Parathyroid adenoma (tissue), 2 donors: ENCODE data around the gene SLTM.

Experiments
- H2AFZ ChIP-seq: fragments of 300-600 bp; sonication (generic); one replicate; pipeline ENCODE4 v1.7.0; 2017; ENCODE audit warnings: antibody characterized with exemption, mild to moderate bottlenecking
- H3K27ac ChIP-seq: fragments of 300-600 bp; sonication (generic); one replicate; pipeline ENCODE4 v1.7.0; 2017
- H3K27me3 ChIP-seq: fragments of 300-600 bp; sonication (generic); one replicate; pipeline ENCODE4 v1.7.0; 2017; ENCODE audit warnings: low read length; ENCODE audit not compliant: control insufficient read depth, insufficient read depth
- H3K36me3 ChIP-seq: fragments of 300-600 bp; sonication (generic); one replicate; pipeline ENCODE4 v1.7.0; 2017; ENCODE audit warnings: low read length; ENCODE audit not compliant: control insufficient read depth, insufficient read depth
- H3K4me1 ChIP-seq: fragments of 300-600 bp; sonication (generic); one replicate; pipeline ENCODE4 v1.7.0; 2017; ENCODE audit warnings: control low read depth
- H3K4me2 ChIP-seq: fragments of 300-600 bp; sonication (generic); one replicate; pipeline ENCODE4 v1.7.0; 2017; ENCODE audit warnings: low read length
- H3K4me3 ChIP-seq: fragments of 300-600 bp; sonication (generic); one replicate; pipeline ENCODE4 v1.7.0; 2017; ENCODE audit warnings: low read depth, low read length
- H3K79me2 ChIP-seq: fragments of 300-600 bp; sonication (generic); one replicate; pipeline ENCODE4 v1.7.0; 2017; ENCODE audit warnings: control low read depth
- H3K9ac ChIP-seq: fragments of 300-600 bp; sonication (generic); one replicate; pipeline ENCODE4 v1.7.0; 2017; ENCODE audit warnings: mild to moderate bottlenecking
- H3K9me3 ChIP-seq: fragments of 300-600 bp; sonication (generic); one replicate; pipeline ENCODE4 v1.7.0; 2017; ENCODE audit warnings: low read length; ENCODE audit not compliant: control insufficient read depth
- TF ChIP-seq, protein P1 (sequence below): fragments of 300-600 bp; sonication (generic); IDR thresholded peaks from one replicate; pipeline ENCODE4 v1.7.0; 2017; ENCODE audit warnings: antibody characterized with exemption, mild to moderate bottlenecking
- donor health status: primary hyperparathyroidism.

Gene SLTM

DNA sequence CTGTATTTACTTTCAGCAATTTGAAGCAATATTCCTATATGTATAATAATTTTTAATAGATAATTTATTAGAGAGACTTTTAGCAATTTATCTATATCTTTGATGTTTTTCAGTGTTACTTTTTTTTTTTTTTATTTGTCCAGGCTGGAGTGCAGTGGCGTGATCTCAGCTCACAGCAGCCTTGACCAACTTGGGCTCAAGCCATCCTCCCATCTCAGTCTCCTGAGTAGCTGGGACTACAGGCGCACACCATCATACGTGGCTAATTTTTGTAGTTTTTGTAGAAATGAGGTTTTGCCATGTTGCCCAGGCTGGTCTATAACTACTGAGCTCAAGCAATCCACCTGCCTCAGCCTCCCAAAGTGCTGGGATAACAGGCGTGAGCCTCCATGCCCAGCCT, 25.3 kb upstream of the SLTM start:
- H3K9me3 ChIP-seq, result no peaks in the 10 kb centered on the region
- TF ChIP-seq, protein P1, sequence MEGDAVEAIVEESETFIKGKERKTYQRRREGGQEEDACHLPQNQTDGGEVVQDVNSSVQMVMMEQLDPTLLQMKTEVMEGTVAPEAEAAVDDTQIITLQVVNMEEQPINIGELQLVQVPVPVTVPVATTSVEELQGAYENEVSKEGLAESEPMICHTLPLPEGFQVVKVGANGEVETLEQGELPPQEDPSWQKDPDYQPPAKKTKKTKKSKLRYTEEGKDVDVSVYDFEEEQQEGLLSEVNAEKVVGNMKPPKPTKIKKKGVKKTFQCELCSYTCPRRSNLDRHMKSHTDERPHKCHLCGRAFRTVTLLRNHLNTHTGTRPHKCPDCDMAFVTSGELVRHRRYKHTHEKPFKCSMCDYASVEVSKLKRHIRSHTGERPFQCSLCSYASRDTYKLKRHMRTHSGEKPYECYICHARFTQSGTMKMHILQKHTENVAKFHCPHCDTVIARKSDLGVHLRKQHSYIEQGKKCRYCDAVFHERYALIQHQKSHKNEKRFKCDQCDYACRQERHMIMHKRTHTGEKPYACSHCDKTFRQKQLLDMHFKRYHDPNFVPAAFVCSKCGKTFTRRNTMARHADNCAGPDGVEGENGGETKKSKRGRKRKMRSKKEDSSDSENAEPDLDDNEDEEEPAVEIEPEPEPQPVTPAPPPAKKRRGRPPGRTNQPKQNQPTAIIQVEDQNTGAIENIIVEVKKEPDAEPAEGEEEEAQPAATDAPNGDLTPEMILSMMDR, result no peak
- H3K27me3 ChIP-seq, result no peaks in the 10 kb centered on the region
- H3K4me1 ChIP-seq, result no peaks in the 10 kb centered on the region
- H3K4me2 ChIP-seq, result no peak overlapping the region
- no peaks in the 10 kb centered on the region for H3K79me2 ChIP-seq
- no peak overlapping the region for H3K9ac ChIP-seq
- no peak overlapping the region for H2AFZ ChIP-seq
- H3K36me3 ChIP-seq, result no peaks in the 10 kb centered on the region
- no peak overlapping the region for H3K4me3 ChIP-seq
- no peak overlapping the region for H3K27ac ChIP-seq

DNA sequence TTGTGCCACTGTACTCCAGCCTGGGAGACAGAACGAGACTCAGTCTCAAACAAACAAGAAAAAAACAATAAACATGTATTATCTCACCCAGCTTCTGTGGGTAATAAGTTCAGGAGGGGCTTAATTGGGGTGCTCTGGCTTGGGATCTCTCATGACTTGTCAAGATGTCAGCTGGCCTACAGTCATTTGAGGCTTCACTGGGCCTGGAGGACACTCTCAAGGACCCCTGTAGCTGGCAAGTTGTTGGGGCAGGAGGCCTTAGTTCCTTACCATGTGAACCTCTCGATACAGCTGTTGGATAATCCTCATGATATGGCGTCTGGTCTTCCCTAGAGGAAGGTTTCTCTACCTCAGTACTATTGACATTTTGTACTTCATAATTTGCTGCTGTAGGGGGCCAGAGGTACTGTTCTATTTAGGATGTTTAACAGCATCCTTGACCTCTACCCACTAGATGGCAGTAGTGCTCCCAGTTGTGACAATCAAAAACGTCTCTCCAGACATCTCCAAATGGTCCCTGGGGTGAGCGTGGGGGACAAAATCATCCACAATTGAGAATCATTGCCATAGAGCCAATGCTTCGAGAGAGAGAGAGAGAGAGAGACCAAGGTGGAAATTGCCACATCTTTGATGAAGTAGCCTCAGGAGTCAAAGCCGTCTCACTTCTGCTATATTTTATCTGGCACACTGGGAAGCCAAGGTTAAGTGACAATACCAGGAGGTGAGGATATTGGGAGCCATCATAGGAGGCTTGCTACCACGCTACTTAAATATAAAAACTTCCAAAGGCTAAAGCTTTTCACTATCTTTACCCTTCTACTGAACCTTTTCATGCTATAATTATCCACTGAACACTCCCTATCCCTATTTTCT, 23.9 kb upstream of the SLTM start:
- Histone ChIP-seq H3K27ac (no peak overlapping the region), H3K9me3 (no peaks in the 10 kb centered on the region), H3K9ac (no peak overlapping the region), H2AFZ (peak overlapping the region; percentile 56), H3K27me3 (no peaks in the 10 kb centered on the region), H3K79me2 (no peaks in the 10 kb centered on the region), H3K4me2 (no peak overlapping the region), H3K36me3 (no peaks in the 10 kb centered on the region), H3K4me1 (no peaks in the 10 kb centered on the region), H3K4me3 (no peak overlapping the region)
- TF ChIP-seq, protein P1, result peak; percentile 47

DNA sequence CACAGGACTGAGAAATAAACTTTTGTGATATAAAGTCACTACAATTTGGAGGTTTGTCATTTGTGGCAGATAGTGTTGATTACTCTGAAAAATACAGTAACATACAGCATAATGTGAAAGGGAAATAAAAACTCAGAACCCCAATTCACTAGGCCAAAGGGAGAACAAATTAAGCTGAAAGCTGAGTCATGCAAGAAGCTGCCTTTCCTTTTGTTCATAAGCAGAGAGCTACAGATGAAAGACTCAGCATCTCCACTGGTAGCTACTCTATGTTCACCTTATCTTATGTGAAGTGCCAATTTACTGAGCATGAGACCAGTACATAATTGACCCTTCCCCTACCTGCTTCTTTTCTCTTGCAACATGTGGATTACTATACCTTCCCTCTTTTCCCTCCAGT, 19.3 kb upstream of the SLTM start:
- H3K36me3 ChIP-seq, result no peaks in the 10 kb centered on the region
- no peaks in the 10 kb centered on the region for H3K4me1 ChIP-seq
- no peak overlapping the region for H3K4me3 ChIP-seq
- no peak overlapping the region for H2AFZ ChIP-seq
- H3K79me2 ChIP-seq, result no peaks in the 10 kb centered on the region
- no peak overlapping the region for H3K4me2 ChIP-seq
- H3K9me3 ChIP-seq, result no peaks in the 10 kb centered on the region
- TF ChIP-seq, protein P1, result no peak
- H3K9ac ChIP-seq, result no peak overlapping the region
- H3K27ac ChIP-seq, result no peak overlapping the region
- no peaks in the 10 kb centered on the region for H3K27me3 ChIP-seq

DNA sequence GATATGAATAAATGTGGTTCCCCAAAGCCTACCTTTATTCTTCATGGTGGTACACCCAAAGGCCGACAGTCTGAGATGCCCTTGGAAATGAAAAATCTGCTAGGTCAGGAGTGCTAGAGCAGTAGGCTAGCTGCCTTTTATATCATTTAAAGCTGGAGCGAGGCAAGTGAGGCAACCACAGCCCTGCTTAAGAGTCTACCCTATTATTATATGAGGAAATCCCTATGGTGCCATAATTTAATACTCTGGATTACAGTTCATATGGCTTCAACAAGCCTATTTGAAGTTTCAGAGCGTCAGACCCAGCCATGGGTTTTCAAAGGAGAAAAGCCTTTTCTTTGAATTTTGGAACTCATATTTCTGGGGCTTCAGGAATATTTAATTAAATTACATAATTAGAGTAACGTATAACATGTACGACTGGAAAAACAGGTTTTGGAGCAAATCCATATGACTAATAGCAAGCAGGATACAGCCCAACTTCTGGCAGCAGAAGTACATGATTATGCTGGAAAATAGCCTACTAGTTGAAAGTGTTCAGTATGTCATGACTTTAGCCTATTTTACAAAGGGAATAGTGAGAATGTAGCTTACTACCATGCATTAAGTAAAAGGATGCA, 18.0 kb upstream of the SLTM start:
- Histone ChIP-seq H3K27me3 (no peaks in the 10 kb centered on the region), H3K27ac (no peak overlapping the region), H3K36me3 (no peaks in the 10 kb centered on the region), H3K9ac (no peak overlapping the region), H3K79me2 (no peaks in the 10 kb centered on the region), H3K9me3 (no peaks in the 10 kb centered on the region), H3K4me3 (no peak overlapping the region), H3K4me1 (no peaks in the 10 kb centered on the region), H3K4me2 (no peak overlapping the region), H2AFZ (no peak overlapping the region)
- TF ChIP-seq, protein P1, result no peak
